ENCODE measurements around the gene OMP.

Gene OMP

DNA sequence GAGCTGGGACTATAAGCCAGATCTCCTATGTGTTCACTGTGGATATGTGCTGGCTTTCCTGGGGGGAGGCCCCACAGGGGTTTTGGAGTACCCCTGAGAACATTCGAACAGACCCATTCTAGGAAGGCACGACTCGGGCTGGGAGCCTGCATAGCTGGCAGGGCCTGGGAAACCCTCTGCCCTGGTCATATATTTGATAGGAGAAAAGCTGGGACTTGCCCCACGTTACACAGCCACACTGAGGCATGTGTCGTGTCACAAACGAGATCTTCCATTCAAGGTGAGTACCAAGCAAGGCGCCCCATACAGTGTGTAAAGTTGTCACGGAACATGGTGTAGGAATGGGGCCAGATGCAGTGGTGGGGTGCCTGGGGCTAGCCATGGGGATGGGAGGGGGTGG is 36.6 kb downstream of the OMP start:
- no peak for DNase-seq (ENCODE audit: low read depth)

DNA sequence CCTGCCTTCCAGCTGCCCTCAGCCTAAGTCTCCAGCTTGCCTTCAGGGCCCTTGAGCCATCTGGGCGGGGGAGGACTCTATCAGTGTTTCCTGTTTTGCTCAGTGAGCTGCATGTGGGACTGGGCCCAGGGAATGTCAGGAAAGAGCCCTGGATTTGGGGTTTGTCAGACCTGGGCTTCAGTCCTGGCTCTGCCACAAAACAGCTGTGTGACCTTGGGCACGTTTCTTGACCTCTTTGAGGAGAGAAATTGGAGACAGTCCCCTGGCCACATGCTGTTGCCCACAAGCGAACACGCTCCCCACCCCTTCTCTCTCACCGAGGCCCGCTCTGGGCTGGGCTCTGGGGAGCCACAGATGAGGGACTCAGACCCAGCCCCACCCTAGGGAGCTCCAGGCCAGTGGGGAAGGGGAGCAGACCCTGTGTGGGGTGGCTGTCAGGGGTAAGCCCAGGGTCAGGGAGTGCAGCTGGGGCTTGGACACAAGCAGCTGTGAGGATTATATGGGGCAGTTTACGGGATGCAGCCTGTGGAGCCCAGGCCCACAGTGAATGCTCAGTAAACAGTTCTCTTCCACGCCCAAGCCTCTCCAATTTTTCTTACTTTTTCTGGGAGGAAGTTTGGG is 37.7 kb downstream of the OMP start:
- DNase-seq (ENCODE audit: low read depth): no peak

DNA sequence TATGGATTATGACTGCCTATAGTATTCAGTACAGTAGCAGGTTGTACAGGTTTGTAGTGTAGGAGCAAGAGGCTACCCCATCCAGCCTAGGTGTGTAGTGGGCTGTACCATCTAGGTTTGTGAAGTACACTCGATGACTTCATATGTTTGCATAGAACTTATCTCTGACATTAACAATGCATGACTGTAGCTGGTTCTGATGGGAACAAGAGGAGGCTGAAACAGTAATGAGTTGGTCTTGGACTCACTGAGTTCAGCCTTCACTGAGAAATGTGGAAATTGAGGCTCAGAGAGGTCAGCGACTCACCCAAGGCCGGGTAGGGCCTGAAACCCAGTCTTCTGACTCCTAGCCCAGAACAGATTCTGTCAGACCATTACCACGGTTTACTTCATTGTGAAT is 38.4 kb downstream of the OMP start:
- DNase-seq (ENCODE audit: low read depth): no peak

GRCh38 chr11:77141475-77141874 is 38.8 kb downstream of the OMP start:
- DNase-seq (ENCODE audit: low read depth): no peak

DNA sequence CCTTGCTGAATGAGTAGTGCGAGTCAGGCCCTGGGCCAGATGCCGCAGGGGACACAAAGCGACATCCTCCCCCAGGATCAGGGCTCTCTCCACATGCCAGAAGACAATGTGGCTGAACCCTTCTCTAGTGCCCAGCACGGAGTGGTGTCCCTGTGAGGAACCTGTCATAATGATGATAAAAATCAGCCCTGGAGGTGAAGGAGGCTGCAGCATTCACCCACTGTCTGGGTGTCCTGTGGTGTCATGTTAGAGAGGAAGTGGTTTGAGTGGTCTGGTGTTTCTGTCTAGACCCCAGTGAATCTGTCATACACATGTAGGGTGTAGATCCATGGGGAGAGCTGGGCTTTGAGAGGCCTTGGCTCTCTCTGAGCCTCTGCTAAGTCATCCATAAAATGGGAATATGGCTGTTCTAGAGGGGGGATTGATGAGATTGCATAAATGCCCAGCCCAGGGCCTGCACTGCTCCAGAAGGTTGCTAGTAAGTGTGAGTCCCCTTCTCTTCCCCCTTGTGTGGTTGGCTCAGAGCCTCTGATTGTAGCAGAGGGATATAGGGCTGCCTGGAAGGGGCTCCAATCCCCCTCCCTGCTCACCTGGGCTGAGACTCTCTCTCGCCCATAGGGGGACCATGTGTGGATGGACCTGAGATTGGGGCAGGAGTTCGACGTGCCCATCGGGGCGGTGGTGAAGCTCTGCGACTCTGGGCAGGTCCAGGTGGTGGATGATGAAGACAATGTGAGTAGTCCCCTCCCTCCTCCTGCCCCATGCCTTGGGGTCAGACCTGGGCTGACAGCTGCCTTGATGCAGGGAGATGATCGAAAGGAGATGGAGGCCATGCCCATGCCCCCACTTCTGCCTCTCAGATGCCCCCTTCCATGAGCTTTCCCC is 39.7 kb downstream of the OMP start:
- no peak for DNase-seq (ENCODE audit: low read depth)

DNA sequence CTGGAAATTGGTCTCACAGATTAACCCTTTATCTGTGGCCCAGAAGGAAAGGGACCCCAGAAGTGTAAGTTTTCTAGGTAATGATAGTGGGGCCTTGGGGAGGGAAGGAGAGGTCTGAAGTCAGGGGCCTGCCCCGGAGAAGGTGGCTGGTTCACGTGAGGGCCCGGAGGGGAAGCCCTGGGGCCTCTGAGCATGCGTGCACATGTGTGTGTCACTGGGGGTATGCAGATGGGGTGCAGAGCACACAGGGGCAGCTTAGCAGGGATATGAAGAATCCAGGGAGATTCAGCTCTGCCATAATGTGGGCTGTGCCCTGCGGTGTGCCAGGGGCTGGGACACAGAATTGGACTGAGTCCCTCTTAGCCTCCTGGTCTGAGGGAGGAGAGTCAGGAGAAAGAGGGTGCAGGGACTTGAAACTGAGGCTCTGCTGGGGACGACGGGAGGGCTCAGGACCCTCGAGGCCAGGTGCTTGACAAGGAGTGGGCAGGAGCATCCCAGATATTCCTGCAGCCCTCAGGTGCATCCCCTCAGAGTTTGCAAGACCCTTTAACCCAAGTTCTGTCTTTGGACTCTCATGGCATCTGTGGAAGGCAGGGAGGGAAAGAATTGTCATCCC is 40.9 kb downstream of the OMP start:
- no peak for DNase-seq (ENCODE audit: low read depth)

DNA sequence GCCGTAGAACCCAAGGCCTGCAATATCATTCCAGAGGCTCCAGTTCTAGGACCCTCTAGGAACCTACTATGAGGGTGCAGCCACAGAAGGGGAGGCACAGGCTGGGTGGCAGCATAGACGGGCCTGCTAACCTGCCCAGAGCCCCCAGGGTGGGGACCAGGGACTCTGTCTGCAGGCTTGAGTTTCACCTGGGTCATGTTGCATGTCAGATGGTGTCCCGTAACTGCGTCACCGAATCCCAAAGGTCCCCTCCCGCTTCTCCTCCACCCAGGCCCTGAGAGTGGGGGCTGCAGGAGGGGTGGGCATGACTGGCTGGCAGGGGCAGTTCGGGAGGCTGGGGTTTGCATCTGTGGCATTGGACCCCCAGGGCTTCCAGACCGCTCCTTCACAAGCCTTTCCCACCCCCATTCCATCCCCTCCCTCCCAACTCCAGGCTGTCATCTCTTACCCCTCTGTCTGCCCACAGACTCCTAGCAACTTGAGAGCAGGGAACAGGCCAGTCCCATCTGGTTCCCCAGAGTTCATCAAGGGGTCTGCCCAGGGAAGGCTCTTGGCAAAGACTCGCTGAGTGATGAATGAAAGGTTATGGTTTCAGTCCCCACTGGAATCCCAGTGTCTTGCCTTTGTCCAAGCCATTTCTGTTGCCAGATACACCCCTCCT is 41.7 kb downstream of the OMP start:
- no peak for DNase-seq (ENCODE audit: low read depth)

DNA sequence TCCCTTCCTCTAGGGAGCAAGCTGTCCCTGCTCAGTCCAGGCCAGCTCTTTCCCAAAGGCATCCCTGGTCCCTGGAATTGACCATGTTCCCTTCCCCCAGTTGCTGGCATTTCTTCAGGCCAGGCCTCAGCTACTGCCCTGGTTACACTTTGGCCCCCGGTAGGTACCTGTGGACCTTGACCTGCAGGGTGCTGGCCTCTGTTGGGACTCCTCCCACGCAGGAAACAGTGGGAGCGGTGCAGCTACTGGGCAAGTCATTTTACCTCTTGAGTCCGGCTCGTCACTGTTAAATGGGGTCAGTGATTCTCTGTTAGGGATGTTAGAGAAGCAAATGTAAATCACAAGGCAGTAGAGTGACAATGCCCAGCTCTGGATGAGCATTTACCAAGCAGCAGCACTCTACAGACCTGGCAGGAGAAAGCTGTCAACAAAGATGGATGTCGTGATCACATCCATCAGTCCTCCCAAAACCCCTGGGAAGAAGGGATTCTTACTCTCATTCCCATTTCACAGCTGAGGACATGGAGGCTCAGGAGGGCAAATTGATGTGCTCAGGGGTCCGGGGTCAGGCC is 42.3 kb downstream of the OMP start:
- no peak for DNase-seq (ENCODE audit: low read depth)

- DNase-seq (ENCODE audit: low read depth): no peak
Observed at GRCh38 chr11:77146261-77147035, 43.8 kb downstream of the OMP start.

DNA sequence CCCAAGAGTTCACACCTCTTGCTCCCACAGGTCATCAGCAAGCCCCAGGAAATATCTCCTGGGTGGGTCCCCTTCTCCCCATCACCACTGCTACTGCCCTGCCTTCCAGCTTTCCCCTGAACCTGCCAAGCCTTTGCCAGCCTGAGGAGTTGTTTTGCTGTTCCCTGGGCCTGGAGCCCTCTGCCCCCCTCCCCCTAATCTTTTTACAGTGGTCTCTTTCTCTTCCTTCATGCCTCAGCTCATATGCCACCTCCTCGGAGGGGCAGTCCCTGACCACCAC is 44.3 kb downstream of the OMP start:
- DNase-seq (ENCODE audit: low read depth): no peak

DNA sequence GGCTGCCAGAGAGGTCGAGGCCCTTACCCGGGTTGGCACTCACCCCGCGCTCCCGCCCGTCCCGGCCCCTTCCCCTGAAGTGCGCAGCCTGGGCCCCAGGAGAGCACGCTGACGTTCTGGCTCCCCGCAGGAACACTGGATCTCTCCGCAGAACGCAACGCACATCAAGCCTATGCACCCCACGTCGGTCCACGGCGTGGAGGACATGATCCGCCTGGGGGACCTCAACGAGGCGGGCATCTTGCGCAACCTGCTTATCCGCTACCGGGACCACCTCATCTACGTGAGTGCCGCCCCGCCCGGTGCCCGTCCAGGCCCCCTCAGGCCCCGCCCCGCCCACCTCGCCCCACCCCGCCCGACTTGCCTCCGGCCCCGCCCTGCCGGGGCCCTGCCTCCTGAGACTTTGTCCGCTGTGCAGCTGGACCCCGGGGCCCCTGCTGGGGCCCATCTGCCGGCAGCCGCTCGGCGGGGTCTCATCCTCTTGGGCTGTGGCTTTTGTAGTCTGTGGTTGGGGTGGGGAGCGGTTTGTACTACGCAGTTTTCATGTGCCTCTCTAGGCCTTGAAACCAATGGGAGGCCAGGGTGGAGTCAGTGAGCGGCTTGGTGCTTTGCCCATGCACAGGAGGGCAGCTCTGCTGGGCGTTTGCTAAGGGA is 45.2 kb downstream of the OMP start:
- DNase-seq (ENCODE audit: low read depth): no peak

DNA sequence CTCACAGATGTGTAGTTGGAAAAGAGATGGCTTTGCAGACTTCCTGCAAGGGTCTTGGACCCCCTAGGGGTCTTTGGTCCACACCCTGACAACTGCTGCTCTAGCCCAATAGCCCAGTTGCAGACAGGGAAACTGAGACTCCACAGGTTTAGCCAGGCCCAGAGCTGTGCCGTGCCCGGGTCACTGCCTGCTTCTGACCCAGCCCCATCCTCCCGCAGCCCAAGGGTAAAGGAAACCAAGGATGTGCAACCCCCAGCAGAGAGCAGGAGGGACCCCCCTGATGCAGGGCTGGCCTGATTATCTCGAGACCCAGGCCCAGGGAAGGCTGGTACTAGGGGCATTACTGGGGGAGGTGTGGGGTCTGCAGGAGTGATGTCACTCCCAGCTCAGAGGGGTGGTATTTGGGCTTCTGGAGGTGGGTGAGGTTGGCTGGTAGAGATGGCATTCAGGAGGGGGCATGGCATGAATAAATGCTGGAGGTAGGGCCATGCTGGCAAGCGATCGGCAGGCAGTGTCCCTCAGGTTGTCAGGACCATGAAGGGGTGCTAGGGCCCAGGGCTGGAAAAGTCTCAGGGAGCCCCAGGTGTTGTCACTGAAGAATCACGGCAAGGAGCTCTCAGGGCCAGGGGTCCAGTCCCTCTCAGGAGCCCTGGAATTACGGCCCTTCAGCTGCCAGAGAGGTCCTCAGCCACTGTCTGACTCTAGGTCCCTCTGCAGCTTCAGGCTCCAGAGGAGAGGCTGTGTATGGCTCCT is 46.5 kb downstream of the OMP start:
- no peak for DNase-seq (ENCODE audit: low read depth)

GRCh38 chr11:77149716-77150392 is 47.2 kb downstream of the OMP start:
- no peak for DNase-seq (ENCODE audit: low read depth)

DNA sequence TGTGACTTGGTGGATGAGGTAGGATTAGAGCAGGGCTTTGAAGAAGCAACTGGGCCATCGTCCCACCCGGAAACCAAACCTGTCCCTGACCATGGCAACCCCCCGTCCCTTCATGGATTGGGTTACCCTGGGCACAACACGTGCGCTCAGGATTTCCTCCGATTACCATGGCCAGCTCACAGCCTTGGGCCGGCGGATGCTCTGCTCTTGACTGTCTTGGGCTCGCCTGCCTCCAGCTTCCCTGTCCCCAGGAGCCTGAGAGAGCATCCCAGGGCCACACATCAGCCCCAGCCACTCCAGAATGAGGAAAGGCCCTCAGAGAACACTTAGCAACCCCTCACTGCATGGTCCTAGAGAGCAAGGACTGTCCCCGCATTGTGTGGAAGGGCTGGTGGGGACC is 48.2 kb downstream of the OMP start:
- no peak for DNase-seq (ENCODE audit: low read depth)

DNA sequence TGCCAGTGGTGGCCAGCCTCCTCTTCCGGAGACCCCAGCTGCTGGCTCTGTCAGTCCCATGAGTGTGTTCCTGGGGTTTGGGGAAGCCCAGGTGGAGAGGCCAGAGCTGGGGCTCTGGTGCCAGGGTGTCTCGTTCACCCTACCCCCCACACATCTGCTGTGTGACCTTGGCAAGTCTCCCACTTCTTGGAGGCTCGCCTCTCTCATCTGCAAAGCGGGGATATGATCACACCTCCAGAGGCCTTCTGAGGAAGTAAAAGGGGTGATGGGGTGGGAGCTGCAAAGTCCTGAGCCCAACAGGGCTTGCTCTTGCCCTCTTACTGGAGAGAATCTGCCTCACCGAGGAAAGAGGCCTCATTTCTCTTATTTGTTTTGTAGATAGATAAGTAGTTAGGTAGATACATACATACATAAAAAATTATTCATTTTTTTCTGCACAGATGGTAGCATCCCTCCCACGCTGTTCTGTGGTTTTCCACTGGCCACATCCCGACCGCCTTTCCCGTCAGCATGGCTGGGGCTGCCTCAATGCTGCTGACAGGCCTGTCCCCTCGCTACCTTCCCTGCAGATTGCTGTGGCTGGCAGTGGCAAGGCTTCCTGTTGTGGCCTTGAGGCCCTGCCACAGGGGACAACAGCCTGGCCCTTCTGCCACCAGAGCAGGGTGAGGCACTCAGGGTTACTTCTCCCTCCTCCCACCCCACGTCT is 49.3 kb downstream of the OMP start:
- DNase-seq (ENCODE audit: low read depth): no peak

- no peak for DNase-seq (ENCODE audit: low read depth)
Observed at GRCh38 chr11:77152846-77153245, 50.2 kb downstream of the OMP start.

Data from HS-27A (cell line).